Thyroid gland (tissue), 4 donors: ENCODE data around the gene GABRD.

ENCODE experiments used
- CTCF ChIP-seq, 6 experiments: fragments of 200-600 bp in 3 of 6; fragments of 450-650 bp in 3 of 6; sonication (generic) in 3 of 6; IDR thresholded peaks; one replicate each; pipeline ENCODE4 v1.5.1; 2016 to 2019; ENCODE audit warnings: antibody characterized with exemption in 6 of 6, mild to moderate bottlenecking in 2 of 6, inconsistent platforms in 1 of 6, moderate library complexity in 1 of 6
- POLR2A ChIP-seq, 2 donors: fragments of 450-650 bp; IDR thresholded peaks; one replicate each; pipeline ENCODE4 v1.6.1; 2017; ENCODE audit warnings: antibody characterized with exemption in 2 of 2, mild to moderate bottlenecking in 2 of 2, moderate library complexity in 1 of 2

DNA sequence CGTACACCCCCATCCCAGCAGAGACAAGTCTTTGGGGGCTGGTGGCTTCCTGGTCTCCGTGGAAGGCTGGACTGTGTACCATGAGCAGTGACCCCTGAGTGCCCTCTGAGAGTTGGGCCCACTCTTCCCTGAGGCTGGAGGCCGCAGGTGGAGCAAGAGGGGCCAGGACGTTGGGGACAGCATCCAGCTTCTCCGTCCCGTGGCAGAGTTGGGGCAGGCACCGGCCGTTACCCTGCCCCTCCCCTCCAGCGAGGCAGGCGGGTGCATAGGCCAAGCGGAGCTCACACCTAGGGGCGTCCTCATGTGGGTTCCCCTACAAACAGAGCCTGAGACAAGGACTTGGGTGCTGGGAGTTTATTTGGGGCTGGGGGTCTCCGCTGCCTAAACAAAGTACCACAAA is 14.0 kb downstream of the GABRD start:
- TF ChIP-seq CTCF (IDR thresholded peaks at IDR 0.05) (no peak), POLR2A (IDR thresholded peaks at IDR 0.05) (no peak)
